IPS-11a (cell line): Measurements from ENCODE around the gene KCNIP3.
"Not testable (repeated sequence)": the region's sequence is repeated elsewhere in the genome, so short reads cannot be mapped to it uniquely, and the experiment has no call there.

Experiments
- H3K4me3 ChIP-seq: one replicate; pipeline ENCODE4 v1.5.1; 2013; ENCODE audit warnings: low read depth, low read length, control low read depth

Gene KCNIP3

DNA sequence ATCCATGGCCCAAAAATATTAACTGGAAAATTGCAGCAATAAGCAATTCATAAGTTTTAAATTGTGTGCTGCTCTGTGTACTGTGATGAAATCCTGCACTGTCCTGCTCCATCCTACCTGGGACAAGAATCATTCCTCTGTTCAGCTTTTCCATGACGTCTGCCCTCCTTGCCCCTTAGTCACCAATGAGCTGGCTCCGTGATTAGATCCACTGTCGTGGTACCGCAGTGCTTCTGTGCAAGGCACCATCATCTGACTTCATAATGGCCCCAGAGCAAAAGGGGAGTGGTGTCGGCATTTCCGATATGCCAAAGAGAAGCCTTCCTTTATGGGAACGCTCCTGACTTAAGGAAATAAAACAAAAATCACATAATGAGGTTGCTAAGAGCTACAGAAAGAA lies 101.9 kb downstream of the KCNIP3 start:
- no peak overlapping the region for H3K4me3 ChIP-seq

DNA sequence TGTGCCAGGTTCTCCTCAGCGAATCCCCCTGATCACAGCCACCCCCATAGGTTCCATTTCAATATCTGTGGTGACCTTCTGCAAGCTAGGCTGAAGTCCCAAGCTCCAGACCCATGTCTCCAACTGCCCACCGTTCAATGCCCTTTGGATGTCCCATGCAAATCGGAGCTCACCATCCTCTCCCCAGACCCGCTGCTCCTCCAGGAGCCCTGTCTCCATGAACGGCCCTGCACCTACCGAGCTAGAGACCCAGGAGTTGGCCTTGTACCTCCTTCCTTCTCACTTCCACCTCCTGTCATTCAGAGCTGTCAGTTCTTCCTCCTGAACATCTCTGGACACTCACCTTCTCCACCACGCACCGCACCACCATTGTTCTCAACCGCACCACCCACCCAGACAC lies 104.3 kb downstream of the KCNIP3 start:
- H3K4me3 ChIP-seq: peak overlapping the region; percentile 91

DNA sequence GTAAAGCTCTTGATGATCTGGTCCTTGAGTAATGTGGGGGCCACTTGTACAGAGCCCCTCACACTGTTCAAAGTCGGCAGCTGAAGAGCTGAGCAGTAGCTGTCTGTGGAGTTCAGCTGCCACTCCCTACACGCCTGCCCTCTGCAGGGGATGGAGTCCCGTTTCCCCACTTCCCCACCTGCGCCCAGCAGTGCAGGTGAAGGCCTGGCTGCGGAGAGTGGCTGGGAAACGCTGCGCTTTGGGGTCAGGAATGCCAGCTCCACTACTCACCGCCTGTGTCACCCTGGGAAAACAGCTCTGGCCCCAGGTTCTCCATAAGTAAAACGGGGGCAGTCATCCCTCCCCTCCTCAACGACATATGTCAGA lies 104.8 kb downstream of the KCNIP3 start:
- H3K4me3 ChIP-seq: peak overlapping the region; percentile 91

DNA sequence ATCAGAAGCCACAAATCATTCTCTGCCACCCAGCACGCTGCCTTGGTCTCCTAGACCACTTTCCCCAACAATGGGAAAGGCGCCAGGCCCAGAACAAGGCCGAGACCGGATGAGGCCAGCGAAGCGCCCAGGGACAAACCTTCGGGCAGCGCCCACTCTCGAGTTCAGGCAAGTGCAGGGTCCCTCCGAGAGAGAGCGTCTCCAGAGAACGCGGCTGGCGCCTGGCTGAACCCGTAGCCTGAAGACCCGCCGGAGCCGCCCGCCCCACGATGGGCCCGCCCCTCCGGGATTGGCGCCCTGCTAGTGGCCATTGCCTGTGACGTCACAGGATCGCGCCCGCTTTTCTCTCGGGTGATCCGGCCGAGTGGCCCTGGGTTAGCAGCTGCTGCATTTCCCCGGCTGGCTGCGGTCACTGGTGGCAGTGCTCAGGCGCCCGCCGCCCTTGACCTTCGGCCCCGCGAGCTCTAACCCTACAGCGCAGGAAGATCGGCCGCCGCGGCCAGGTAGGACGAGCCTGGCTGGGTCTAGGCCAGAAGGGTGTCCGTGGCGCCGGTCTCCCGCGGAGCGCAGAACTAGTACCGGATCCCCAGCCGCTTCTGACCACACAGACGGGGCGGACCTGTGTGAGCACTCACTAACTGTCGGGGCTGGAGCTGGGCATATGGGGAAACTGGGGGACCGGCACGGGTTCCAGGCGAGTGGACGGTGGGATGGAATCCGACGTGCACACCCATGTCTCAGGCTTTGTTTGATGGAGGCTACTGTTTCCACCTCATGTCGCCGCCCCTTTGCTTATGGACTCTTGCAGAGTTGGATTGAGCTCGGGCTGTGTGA lies 105.4 kb downstream of the KCNIP3 start, which contains the start of gene FAHD2A:
Gene FAHD2A (plus strand): TSS at position 339 of the 834 bp plus-strand sequence. CDS start 2,851 bp downstream, outside the sequence.
- peak within 1 kb of the TSS; percentile 91 for H3K4me3 ChIP-seq

DNA sequence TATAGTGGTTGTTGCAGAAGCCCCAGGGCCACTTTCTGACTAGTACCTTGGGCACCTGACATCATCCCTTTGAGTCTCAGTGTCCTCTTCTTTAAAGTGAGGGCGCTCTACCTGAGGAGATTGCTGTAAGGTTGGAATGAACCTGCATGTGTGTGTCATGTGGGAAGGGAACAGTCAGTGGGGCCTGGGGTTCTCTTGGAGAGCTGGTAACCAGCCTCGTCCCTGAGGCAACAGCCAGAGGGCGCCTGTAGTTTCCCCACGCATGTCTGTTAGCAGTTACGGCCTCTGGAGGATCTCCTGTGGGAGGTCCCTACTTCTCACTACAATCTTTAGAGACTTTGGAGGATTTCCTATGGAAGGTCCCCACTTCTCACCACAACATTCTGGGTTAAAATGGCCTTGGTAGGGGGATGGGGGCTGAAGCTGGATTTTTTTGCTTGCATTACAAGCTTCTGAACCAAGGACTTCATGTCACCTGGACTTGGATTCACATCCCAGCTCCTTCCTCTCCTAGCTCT lies 106.1 kb downstream of the KCNIP3 start:
- H3K4me3 ChIP-seq: peak overlapping the region; percentile 91

DNA sequence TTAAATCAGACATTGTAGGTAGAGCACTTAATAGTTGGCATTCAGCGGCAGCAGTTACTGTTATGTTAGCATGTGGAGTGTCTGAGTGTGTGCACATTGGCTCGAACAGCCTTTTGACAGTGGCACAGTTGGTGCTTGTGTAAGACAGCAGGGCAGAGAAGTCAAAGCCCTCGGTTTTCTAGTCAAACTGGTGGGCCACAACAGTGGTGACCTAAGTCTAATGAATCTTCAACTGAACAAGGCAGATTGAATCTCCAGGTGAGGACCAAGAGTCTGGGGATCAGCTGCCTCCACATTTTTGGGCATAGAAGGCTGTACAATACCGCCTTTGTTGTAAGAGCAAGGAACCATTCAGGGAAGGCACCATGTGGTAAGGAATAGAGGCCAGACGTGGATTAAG lies 106.7 kb downstream of the KCNIP3 start:
- not testable (repeated sequence) for H3K4me3 ChIP-seq

DNA sequence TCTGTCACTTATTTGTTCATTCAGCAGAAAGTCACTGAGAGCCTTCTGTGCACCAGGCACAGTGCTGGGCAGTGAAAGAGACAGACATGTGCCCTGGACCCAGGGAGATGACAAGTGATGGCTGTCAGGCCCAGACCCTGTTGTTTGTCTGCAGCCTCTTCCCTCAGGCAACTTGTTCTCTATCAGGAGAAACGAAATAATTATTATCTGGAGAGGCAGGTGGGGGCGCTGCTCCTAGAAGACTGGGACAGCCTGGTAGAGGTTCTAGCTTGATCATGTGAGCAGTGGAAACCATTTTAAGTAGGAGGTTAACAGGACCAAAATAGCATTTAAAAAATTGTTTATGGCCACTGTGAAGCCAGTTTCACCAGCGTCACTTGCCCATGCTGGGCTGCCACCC lies 107.5 kb downstream of the KCNIP3 start:
- not testable (repeated sequence) for H3K4me3 ChIP-seq

DNA sequence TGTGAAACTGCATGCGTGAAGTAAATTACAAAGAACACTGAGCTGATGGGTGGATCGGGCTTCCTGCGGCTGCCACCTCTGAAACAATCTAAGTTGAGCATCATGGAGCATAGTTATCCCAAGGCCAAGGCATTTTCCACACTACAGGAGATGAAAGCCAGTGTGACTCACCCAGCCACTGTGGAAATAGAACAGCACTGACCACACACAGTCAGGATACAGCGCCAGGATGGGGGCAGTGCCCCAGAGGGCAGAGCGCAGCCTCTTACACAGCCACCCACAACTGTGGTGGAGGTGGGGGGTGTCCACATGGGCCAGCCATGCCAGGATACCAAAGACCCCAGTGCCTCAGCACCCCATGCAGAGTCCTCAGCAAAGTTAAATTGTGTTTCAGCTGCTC lies 114.1 kb downstream of the KCNIP3 start:
- H3K4me3 ChIP-seq: not testable (repeated sequence)

DNA sequence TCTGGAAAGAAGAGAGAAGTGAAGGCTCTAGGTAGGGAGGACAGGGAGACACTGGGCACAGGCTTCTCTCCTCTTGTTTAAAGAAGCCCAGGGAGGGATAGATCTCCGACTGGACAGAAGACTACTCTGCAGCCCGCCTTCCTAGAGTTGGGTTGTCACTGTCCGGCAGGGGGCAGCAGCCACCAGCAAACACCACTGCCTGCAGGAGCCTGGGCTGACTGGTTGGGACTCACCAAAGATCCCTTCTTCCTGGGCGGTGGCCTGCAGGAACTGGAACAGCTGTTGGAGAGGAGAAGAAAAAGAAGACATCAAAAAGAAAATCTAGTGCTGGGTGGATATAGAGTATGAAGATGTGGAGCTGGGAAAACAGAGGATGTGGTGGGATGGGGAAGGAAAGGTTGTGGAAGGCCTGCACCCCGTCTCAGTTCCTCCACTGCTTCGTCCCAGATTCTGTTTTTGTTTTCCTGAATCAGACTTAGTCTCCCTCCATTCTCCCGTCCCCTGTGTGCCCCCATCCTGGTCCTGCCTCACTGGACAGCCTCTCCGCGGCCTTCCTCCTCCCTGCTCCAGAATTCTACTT lies 117.0 kb downstream of the KCNIP3 start:
- not testable (repeated sequence) for H3K4me3 ChIP-seq

DNA sequence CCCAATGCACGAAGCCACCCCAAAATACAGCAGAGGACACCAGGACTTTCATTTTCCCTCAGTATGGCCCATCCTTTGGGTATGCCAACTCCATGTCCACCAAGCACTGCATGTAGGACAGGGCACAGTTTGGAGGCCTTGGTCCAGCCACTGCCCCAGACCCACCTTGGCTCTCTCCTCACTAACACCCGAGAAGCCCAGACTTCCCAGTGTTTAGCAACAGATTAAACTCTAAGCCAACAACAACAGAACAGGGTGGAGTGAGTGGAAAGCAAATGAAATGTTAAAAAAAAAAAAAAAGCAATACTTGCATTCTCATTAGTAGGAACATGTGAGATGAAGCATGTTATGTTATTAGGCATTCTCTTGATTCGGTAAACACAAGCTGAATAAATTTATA lies 118.0 kb downstream of the KCNIP3 start:
- H3K4me3 ChIP-seq: not testable (repeated sequence)

DNA sequence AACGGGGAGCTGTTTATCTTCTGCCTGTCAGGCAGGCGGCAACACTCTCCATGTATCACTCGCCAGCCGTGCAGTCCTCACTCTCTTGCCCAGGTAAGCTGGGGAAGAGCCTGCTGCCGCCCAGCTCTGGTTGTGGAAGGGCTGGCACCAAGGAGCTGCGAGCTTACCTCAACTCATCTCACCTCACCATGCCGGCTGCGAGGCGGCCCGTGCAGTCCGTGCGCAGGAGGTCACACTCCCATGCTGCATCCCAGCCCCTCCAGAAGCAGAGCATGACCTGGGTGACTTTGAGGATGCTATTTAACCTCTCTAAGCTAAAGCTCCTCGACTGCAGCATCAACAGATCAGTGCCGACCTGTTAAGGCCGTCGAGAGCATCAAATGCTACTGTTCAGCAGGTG lies 118.4 kb downstream of the KCNIP3 start:
- H3K4me3 ChIP-seq: not testable (repeated sequence)

DNA sequence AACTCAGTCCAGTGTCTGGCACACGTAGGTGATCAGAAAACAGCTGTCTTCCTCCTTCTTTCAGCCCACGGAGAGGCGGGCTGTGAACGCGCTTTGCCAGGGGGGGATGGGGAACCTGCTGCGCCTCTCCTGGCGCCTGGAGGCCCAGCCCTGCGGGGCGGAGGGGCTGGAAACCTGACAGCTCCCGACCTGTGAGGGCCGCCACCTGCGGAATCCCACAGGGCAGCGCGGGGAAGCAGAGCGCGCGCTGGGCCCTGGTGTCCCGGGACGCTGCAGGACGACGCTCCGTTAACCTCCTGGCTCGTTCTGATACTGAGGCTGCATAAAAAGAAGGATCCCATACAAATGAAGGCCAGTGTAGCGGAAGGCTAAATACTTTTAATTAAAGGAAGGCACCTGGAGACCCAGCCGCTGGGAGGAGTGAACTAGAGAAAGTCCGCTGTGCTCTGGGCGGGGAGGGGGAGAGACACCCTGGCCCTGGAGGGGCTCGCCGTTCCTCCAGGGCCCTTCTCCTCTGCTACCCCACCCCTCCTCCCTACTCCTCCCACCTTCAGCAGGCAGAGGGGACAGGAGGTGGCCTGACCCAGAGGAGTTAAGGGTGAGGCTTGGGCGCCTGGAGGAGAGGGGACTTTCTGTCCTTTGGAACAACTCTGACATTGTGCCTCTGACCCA lies 130.2 kb downstream of the KCNIP3 start:
- not testable (repeated sequence) for H3K4me3 ChIP-seq

DNA sequence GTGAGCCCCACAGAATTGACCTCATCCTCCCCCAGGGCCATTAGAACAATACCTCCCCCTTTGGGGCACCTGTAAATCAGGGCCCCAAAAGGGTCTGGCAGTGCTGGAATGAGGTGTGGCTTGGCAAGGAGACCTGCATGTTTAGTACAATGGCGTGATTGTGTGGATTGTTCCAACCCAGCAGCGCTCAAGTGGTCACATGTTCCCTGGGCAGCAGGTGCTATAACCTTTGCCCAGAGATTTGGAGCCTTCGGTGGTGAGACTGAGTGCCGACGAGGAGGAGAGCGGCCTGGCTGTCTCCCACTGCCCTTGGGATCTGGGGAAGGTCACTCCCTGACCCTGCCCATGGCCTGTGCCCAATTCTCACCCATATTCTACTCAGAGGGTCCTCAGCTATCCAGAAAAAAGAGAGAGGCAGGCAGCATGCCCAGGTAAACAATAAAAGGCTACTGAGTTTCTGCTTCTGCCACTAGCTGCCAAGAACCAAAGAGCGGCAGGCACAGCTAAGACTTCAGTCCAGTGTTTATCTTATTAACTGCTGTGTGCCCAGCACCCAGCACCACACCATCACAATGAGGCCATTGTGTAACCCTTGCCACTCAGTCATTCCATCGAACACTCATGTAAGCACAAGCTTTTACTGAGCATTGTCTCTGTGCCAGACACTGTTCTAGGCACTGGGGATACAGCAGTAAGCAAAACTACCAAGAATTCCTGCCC lies 132.8 kb downstream of the KCNIP3 start:
- not testable (repeated sequence) for H3K4me3 ChIP-seq

DNA sequence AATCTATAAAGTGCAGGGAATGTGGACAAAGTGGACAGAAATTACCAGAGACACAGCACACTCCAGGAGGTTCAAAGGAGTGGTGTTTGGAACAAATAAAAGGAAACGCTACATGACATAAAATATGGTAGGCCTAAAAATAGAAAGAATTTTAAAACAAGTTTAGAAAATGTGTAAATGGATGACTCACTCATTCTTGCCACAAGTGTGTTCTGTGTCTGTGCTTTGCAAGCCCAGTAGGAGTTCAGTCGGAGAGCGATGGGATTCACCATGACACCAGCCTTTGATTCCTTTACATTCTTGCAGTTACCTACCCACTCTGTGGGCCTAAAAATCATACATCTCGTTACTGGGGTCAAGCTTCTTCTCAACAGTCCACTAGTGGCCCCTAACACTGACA lies 136.2 kb downstream of the KCNIP3 start:
- H3K4me3 ChIP-seq: not testable (repeated sequence)

DNA sequence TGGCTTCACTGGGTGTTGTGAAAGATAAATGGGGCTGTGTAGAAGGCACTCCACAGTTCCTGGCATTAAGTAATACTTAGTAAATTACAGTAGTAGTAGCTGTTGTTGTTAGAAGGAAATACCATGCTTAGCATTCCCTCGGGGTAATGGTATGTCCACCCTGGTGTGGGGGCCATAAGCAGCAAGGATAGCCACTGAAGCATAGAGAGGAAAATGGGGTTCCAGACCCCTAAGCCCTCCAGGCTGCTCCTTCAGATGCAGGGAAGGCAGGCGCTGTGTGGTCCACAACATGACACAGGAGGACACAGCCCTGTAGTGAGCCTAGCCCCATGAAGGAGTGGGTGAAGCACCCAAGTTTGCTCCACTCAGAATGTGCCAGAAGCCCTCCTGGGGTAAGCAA lies 136.8 kb downstream of the KCNIP3 start:
- H3K4me3 ChIP-seq: not testable (repeated sequence)

DNA sequence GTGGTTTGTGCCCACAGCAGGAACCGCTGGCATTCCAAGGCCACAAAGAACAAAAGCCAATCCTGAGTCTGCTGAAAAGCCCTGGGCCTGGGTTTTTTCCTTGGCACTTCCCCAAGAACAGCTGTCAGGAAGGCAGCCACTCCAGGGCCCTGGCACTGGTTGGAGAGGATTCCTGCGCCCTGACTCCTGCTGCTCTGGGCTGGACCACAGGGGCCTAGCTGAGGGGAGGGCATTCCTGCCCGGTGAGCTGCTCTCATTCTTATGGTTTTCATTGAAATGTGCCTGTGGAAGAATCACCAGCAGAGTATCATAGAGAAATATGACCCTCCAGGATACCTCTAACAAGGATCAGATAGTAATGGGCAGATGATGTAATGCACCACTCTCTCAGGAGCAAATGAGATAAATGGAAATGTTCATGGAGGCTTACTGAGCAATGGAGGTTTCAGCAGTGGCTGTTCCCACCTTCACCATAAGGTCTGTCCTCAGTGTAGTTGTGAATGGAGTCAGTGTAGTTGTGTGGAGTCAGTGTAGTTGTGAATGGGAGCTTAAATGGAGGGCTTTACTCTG lies 137.4 kb downstream of the KCNIP3 start:
- not testable (repeated sequence) for H3K4me3 ChIP-seq

DNA sequence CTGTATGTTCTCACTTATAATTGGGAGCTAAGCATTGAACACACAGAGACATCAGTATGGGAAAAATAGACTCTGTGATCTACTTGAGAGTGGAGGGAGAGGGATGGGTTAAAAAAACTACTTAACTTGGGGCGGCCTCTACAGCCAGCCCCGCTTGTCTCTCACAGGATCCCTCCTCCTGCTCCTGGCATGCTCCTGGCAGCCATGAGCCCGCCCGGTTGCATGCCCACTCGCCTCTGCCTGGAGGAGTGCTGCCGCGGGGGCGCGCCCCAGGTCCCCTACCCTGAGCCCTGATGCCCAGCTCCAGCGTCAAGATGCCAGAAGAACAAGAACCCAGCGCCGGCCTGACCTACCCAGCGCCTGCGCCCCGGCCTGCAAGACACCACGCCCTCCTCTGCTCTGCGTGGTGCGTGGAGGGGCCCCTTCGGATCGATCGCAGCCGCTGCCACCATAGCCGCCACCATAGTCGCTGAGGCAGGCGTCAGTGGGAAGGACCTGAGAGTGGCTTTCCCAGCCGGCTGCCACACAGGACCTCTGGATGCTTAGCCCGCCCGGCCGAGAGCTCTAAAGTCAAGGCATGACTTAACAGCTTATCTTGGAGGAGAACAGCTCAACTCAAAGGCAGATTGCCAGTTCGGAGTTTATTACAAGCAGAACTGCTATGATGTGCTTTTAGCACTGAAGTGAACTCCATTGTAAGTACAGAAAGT lies 138.2 kb downstream of the KCNIP3 start:
- H3K4me3 ChIP-seq: not testable (repeated sequence)
